PFSK-1 (cell line): Measurements from ENCODE around the gene TEX44.

ENCODE experiments used
- FOXP2 ChIP-seq: optimal IDR thresholded peaks from 2 replicates; pipeline ENCODE3; 2011; ENCODE audit warnings: borderline replicate concordance, control low read depth, inconsistent platforms; ENCODE audit not compliant: insufficient read depth; ENCODE audit errors: extremely low read length, extremely low read depth
- POLR2AphosphoS5 ChIP-seq: IDR thresholded peaks from 2 replicates; pipeline ENCODE4 v1.6.1; 2012; ENCODE audit warnings: low read depth, mild to moderate bottlenecking, control low read depth, low read length, moderate library complexity
- REST ChIP-seq, 2 experiments: IDR thresholded peaks; 2 replicates each; pipeline versions ENCODE4 v1.6.1 to v1.8.0; 2011 to 2012; ENCODE audit warnings: low read depth in 2 of 2, low read length in 2 of 2, control low read depth in 1 of 2, inconsistent platforms in 1 of 2, mild to moderate bottlenecking in 1 of 2, moderate library complexity in 1 of 2; ENCODE audit not compliant: insufficient read depth in 1 of 2
- SIN3A ChIP-seq: IDR thresholded peaks from 2 replicates; pipeline ENCODE4 v1.6.1; 2012; ENCODE audit warnings: mild to moderate bottlenecking, low read length, moderate library complexity, borderline replicate concordance; ENCODE audit not compliant: insufficient read depth

GRCh38 chr2:231626449-231626848, 33.8 kb downstream of the TEX44 start:
- no peak for TF ChIP-seq SIN3A
- TF ChIP-seq POLR2AphosphoS5, result no peak
- TF ChIP-seq FOXP2, result no peak
- no peak for TF ChIP-seq REST (IDR thresholded peaks at IDR 0.05; ENCODE audit: insufficient read depth in 1 of 2, low read depth in 2 of 2, low read length in 2 of 2)
